BJ (cell line): ENCODE results near the gene SDCBP2. TPM values are rescaled to one million over a fixed set of nuclear protein-coding genes. Genes with fewer than 3 reads are reported as not detected.

Source experiments
- CTCF ChIA-PET: fragments of 350-600 bp; formaldehyde crosslinking; extraction: SDS; loops from one replicate; lab custom pipeline; 2021; ENCODE audit warnings: antibody characterized with exemption, inconsistent platforms; lab: Yijun Ruan, JAX
- POLR2A ChIA-PET: fragments of 300-600 bp; sonication (Branson Sonifier 250); formaldehyde crosslinking; extraction: SDS; loops from one replicate; lab custom pipeline; 2021; ENCODE audit warnings: antibody characterized with exemption; lab: Charles Lee
- DNase-seq: peaks from one replicate; pipeline ENCODE4 v3.0.0-alpha.2; 2011; ENCODE audit warnings: low read depth
- H3K27me3 ChIP-seq: 2 replicates; pipeline ENCODE4 v1.6.0; 2011; ENCODE audit warnings: low read length; ENCODE audit not compliant: control insufficient read depth, insufficient read depth
- H3K36me3 ChIP-seq: 2 replicates; pipeline ENCODE4 v1.5.1; 2011; ENCODE audit warnings: low read length; ENCODE audit not compliant: control insufficient read depth, insufficient read depth
- H3K4me3 ChIP-seq: 2 replicates; pipeline ENCODE4 v1.5.1; 2011; ENCODE audit warnings: low read depth, mild to moderate bottlenecking, control low read depth, low read length
- polyA plus RNA-seq: library from polyadenylated mRNA; depleted of rRNA; stranded (reverse); fragments of >200 nt; gene quantifications from 2 replicates; pipeline ENCODE4 v1.2.3, GENCODE V29; 2011
- TF ChIP-seq, protein P1 (sequence below): IDR thresholded peaks from 2 replicates; pipeline ENCODE4 v1.5.1; 2011; ENCODE audit warnings: low read depth, mild to moderate bottlenecking, control low read depth, inconsistent platforms, low read length, moderate library complexity; ENCODE audit not compliant: insufficient read depth

The SDCBP2 gene
- polyA plus RNA-seq, 1 experiment = 6.2 TPM

DNA sequence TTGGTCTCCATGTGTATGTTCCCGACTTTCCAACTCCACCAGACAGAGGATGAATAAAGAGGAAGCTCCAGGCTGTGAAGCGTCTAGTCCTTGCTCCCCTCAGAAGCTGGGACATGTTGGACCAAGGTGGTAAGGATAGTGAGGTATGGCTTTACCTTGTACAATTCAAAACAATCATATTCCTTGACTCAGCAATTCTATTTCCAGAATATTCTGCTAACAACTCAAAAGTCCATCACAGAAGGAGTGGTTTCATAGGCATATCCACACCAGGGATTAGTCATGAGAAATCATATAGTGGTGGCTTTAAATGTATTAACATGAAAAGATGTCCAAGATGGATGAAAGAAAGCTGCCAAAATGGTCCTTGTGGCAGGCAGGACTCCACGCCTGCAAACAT is 44.1 kb upstream of the SDCBP2 start:
- Histone ChIP-seq H3K36me3 (peaks cover 2% of the 10 kb centered on the region), H3K4me3 (no peak overlapping the region), H3K27me3 (no peaks in the 10 kb centered on the region)
- ChIA-PET POLR2A (no interaction called here), CTCF (no interaction called here)
- DNase-seq = no peak
- TF ChIP-seq, protein P1, sequence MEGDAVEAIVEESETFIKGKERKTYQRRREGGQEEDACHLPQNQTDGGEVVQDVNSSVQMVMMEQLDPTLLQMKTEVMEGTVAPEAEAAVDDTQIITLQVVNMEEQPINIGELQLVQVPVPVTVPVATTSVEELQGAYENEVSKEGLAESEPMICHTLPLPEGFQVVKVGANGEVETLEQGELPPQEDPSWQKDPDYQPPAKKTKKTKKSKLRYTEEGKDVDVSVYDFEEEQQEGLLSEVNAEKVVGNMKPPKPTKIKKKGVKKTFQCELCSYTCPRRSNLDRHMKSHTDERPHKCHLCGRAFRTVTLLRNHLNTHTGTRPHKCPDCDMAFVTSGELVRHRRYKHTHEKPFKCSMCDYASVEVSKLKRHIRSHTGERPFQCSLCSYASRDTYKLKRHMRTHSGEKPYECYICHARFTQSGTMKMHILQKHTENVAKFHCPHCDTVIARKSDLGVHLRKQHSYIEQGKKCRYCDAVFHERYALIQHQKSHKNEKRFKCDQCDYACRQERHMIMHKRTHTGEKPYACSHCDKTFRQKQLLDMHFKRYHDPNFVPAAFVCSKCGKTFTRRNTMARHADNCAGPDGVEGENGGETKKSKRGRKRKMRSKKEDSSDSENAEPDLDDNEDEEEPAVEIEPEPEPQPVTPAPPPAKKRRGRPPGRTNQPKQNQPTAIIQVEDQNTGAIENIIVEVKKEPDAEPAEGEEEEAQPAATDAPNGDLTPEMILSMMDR = no peak

DNA sequence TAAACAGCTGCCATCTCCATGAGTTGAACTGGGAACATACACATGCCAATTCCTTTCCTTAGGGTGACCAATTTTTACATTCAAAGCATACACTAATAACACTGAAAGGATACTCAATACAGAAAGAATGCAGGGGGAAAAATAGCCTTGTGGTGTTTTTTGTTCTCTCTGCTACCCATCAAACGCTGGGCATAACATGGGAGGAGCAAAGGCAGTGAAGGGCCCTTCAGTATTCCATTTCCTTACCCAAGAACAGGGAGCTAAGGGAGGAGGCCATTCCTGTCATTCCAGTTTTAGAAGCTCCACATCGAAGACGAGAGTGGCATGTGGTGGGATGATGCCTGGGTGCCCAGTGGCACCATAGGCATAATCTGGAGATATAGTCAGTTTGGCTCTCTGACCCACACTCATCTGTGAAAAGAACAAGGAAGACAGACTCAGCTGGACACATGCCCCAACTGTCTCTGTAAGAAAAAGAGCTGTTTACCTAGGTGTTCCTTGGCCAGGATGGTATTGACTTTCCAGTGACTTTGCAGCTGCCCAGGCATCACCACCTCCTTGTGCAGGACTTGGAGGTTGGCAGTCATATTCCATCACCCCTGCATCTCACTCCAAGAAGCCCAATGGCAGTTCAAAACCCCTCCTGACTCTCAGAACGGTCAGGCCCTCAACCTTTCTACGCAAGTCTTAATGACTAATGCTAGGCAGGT is 43.0 kb upstream of the SDCBP2 start:
- DNase-seq = no peak
- CTCF ChIA-PET = interaction anchor here (0.6 to 1.3 kb wide), 2 partner anchors 97 to 132 kb away, joined by 3 read pairs; no protein-coding TSS in a partner anchor
- POLR2A ChIA-PET = no interaction called here

GRCh38 chr20:1371202-1371782 is 42.4 kb upstream of the SDCBP2 start:
- H3K27me3 ChIP-seq = no peaks in the 10 kb centered on the region
- H3K4me3 ChIP-seq = no peak overlapping the region
- peaks cover 5% of the 10 kb centered on the region for H3K36me3 ChIP-seq
- ChIA-PET CTCF (interaction anchor here (0.6 to 1.9 kb wide), 3 partner anchors 67 to 133 kb away, joined by 3 to 4 read pairs (median 3); no protein-coding TSS in a partner anchor), POLR2A (no interaction called here)
- TF ChIP-seq, protein P1 = no peak
- DNase-seq = no peak

More for the DNA sequence above, 43.0 kb upstream of the SDCBP2 start:
- TF ChIP-seq, protein P1 = no peak
- Histone ChIP-seq H3K27me3 (no peaks in the 10 kb centered on the region), H3K4me3 (no peak overlapping the region), H3K36me3 (peaks cover 5% of the 10 kb centered on the region)

DNA sequence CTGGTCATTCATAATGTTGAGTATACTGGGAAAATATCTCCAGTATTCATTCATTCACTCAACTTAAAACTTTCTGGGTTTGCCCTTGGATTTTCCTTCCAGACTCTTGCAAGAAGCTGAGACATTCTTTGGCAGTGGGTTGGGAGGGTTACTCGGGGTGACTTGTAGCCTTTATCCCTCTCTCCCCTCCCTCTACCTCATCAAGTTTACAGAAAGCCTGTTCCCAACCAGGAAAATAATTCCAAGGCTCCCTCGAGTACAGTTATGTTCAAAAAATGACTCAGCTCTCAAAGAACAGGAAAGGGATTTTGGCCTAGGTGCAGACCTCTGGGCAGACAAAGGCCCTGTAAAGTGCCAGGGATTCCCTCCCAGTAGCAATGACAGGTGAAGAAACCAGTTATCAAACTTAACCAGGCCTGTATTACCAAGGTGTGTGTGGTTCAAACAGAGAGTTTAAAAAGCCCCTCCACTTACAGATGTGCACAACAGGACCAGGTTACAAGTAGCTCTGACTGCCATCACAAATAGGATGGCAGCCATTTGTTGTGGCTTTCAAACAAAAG is 41.7 kb upstream of the SDCBP2 start:
- CTCF ChIA-PET = interaction anchor here (0.5 to 1.9 kb wide), 4 partner anchors 67 to 134 kb away, joined by 3 to 4 read pairs (median 4); no protein-coding TSS in a partner anchor
- TF ChIP-seq, protein P1 = no peak
- Histone ChIP-seq H3K4me3 (no peak overlapping the region), H3K36me3 (peaks cover 5% of the 10 kb centered on the region), H3K27me3 (no peaks in the 10 kb centered on the region)
- DNase-seq = no peak
- POLR2A ChIA-PET = no interaction called here

- no peak for DNase-seq
- H3K36me3 ChIP-seq = peaks cover 6% of the 10 kb centered on the region
- no peaks in the 10 kb centered on the region for H3K27me3 ChIP-seq
- POLR2A ChIA-PET = no interaction called here
- no peak overlapping the region for H3K4me3 ChIP-seq
- TF ChIP-seq, protein P1 = no peak
- CTCF ChIA-PET = interaction anchor here (0.7 to 1.9 kb wide), 4 partner anchors 16 to 68 kb away, joined by 3 to 7 read pairs (median 4); no protein-coding TSS in a partner anchor
Measured at GRCh38 chr20:1369970-1370369, 41.0 kb upstream of the SDCBP2 start.
